Tibial nerve (tissue), 4 donors: ENCODE results near the gene IFT57.

Source experiments
- EP300 ChIP-seq, 2 donors: sonication (generic); formaldehyde crosslinking; IDR thresholded peaks; one replicate each; pipeline ENCODE4 v1.6.1; 2017; ENCODE audit warnings: antibody characterized with exemption in 2 of 2, mild to moderate bottlenecking in 1 of 2
- POLR2A ChIP-seq, 2 donors: fragments of 450-650 bp; IDR thresholded peaks; one replicate each; pipeline ENCODE4 v1.6.1; 2017; ENCODE audit warnings: antibody characterized with exemption in 2 of 2, mild to moderate bottlenecking in 2 of 2, moderate library complexity in 2 of 2
- TF ChIP-seq, protein P1 (sequence below), 5 experiments: fragments of 200-600 bp in 3 of 5; fragments of 450-650 bp in 2 of 5; sonication (generic) in 3 of 5; IDR thresholded peaks; one replicate each; pipeline ENCODE4 v1.5.1; 2016 to 2019; ENCODE audit warnings: antibody characterized with exemption in 5 of 5, mild to moderate bottlenecking in 3 of 5, moderate library complexity in 2 of 5

GRCh38 chr3:108150200-108150599 is 72.0 kb downstream of the IFT57 start:
- TF ChIP-seq POLR2A (IDR thresholded peaks at IDR 0.05): no peak
- TF ChIP-seq, protein P1, sequence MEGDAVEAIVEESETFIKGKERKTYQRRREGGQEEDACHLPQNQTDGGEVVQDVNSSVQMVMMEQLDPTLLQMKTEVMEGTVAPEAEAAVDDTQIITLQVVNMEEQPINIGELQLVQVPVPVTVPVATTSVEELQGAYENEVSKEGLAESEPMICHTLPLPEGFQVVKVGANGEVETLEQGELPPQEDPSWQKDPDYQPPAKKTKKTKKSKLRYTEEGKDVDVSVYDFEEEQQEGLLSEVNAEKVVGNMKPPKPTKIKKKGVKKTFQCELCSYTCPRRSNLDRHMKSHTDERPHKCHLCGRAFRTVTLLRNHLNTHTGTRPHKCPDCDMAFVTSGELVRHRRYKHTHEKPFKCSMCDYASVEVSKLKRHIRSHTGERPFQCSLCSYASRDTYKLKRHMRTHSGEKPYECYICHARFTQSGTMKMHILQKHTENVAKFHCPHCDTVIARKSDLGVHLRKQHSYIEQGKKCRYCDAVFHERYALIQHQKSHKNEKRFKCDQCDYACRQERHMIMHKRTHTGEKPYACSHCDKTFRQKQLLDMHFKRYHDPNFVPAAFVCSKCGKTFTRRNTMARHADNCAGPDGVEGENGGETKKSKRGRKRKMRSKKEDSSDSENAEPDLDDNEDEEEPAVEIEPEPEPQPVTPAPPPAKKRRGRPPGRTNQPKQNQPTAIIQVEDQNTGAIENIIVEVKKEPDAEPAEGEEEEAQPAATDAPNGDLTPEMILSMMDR (IDR thresholded peaks at IDR 0.05): no peak
- no peak for TF ChIP-seq EP300 (IDR thresholded peaks at IDR 0.05)
